ENCODE measurements around the gene OR2W3. TPM values are rescaled to one million over a fixed set of nuclear protein-coding genes. Genes with fewer than 3 reads are reported as not detected.

OR2W3 gene
- not detected in 2 replicates for total RNA-seq (2014; rRNA removed; shearing (Covaris generic); ENCODE audit: low replicate concordance)

DNA sequence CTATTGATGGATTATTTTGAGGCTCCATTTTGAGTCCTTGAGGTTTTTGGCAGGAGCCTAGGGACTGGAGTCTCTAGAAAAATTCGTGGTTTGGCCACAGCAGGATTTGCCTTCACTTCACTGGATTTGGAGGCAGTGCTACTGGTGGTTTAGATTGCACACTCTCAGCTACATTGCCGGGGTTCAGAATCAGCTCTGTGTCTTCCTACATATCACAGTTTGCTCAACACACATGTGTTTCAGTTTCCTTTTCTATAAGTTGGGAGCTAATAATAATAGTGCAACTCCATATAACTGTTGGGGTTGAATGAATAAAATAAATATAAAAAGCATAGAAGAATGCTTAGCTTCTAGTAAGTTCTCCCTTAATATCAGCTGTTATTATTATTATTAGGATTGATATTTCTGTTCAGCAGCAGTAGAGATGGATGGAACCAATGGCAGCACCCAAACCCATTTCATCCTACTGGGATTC lies at the start of gene OR2W3:
Gene OR2W3 (plus strand): TSS at position 425 of the 475 bp plus-strand sequence. CDS start 0 bp downstream, at position 425.
- H3K9me3 ChIP-seq (ENCODE audit: low read length) = no peaks in the 10 kb centered on the region
- H3K27me3 ChIP-seq (ENCODE audit: low read length) = no peaks in the 10 kb centered on the region
- H3K9me2 ChIP-seq (replicated peaks; ENCODE audit: insufficient read depth, low read length) = no peaks in the 10 kb centered on the region
- no peaks in the 10 kb centered on the region for H4K20me1 ChIP-seq (ENCODE audit: insufficient read depth, low read depth, low read length)
- no peaks in the 10 kb centered on the region for H3K4me1 ChIP-seq (ENCODE audit: low read length)
- no peaks in the 10 kb centered on the region for H3K79me2 ChIP-seq (ENCODE audit: low read length)
- no peak within 1 kb of the TSS for H2AFZ ChIP-seq (ENCODE audit: low read length)
- H3K4me3 ChIP-seq (ENCODE audit: low read length) = no peak within 1 kb of the TSS
- H3K9ac ChIP-seq (ENCODE audit: low read length) = no peak within 1 kb of the TSS
- no peak within 1 kb of the TSS for H3K4me2 ChIP-seq (ENCODE audit: low read depth, low read length, poor library complexity, severe bottlenecking)
- DNase-seq = no peak
- no peak within 1 kb of the TSS for H3K27ac ChIP-seq (ENCODE audit: low read length)
- H3K36me3 ChIP-seq (ENCODE audit: insufficient read depth, low read length) = no peaks in the 10 kb centered on the region

GRCh38 chr1:247845693-247846017 lies 49.7 kb upstream of the OR2W3 start:
- Histone ChIP-seq H4K20me1 (ENCODE audit: insufficient read depth, low read depth, low read length) (no peaks in the 10 kb centered on the region), H3K36me3 (ENCODE audit: insufficient read depth, low read length) (no peaks in the 10 kb centered on the region), H3K9me3 (ENCODE audit: low read length) (no peaks in the 10 kb centered on the region), H2AFZ (ENCODE audit: low read length) (no peak overlapping the region), H3K4me2 (ENCODE audit: low read depth, low read length, poor library complexity, severe bottlenecking) (no peak overlapping the region), H3K4me1 (ENCODE audit: low read length) (no peaks in the 10 kb centered on the region), H3K27me3 (ENCODE audit: low read length) (no peaks in the 10 kb centered on the region), H3K79me2 (ENCODE audit: low read length) (no peaks in the 10 kb centered on the region), H3K4me3 (ENCODE audit: low read length) (no peak overlapping the region), H3K9me2 (replicated peaks; ENCODE audit: insufficient read depth, low read length) (no peaks in the 10 kb centered on the region), H3K9ac (ENCODE audit: low read length) (no peak overlapping the region), H3K27ac (ENCODE audit: low read length) (no peak overlapping the region)
- no peak for DNase-seq

GRCh38 chr1:247848346-247848745 lies 47.0 kb upstream of the OR2W3 start:
- H3K4me1 ChIP-seq (ENCODE audit: low read length) = no peaks in the 10 kb centered on the region
- no peaks in the 10 kb centered on the region for H3K9me2 ChIP-seq (replicated peaks; ENCODE audit: insufficient read depth, low read length)
- H3K4me3 ChIP-seq (ENCODE audit: low read length) = no peak overlapping the region
- no peak overlapping the region for H3K4me2 ChIP-seq (ENCODE audit: low read depth, low read length, poor library complexity, severe bottlenecking)
- no peaks in the 10 kb centered on the region for H3K27me3 ChIP-seq (ENCODE audit: low read length)
- H3K79me2 ChIP-seq (ENCODE audit: low read length) = no peaks in the 10 kb centered on the region
- no peak for DNase-seq
- H4K20me1 ChIP-seq (ENCODE audit: insufficient read depth, low read depth, low read length) = no peaks in the 10 kb centered on the region
- no peaks in the 10 kb centered on the region for H3K36me3 ChIP-seq (ENCODE audit: insufficient read depth, low read length)
- no peaks in the 10 kb centered on the region for H3K9me3 ChIP-seq (ENCODE audit: low read length)
- H3K9ac ChIP-seq (ENCODE audit: low read length) = no peak overlapping the region
- H3K27ac ChIP-seq (ENCODE audit: low read length) = no peak overlapping the region
- no peak overlapping the region for H2AFZ ChIP-seq (ENCODE audit: low read length)

DNA sequence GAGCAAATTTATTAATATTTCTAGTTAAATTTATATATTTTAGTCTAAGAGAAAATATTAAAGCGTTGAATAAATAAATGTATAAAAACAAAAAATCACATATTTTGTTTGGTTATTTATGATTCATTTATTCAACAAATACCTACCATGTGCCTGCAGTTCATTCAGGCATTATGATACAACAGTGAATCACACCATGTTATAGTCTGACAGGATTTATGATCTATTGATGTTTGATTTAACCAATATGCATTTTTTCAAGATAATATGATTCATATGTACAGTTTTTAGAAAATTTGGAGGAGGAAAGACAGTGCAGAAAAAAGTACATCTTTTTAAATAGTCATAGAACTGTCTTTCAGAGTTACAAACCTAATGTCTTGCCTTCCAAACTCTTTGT lies 45.8 kb upstream of the OR2W3 start:
- no peak for DNase-seq
- Histone ChIP-seq H3K27me3 (ENCODE audit: low read length) (no peaks in the 10 kb centered on the region), H3K9me3 (ENCODE audit: low read length) (no peaks in the 10 kb centered on the region), H4K20me1 (ENCODE audit: insufficient read depth, low read depth, low read length) (no peaks in the 10 kb centered on the region), H2AFZ (ENCODE audit: low read length) (no peak overlapping the region), H3K79me2 (ENCODE audit: low read length) (no peaks in the 10 kb centered on the region), H3K4me2 (ENCODE audit: low read depth, low read length, poor library complexity, severe bottlenecking) (no peak overlapping the region), H3K4me3 (ENCODE audit: low read length) (no peak overlapping the region), H3K36me3 (ENCODE audit: insufficient read depth, low read length) (no peaks in the 10 kb centered on the region), H3K27ac (ENCODE audit: low read length) (no peak overlapping the region), H3K9me2 (replicated peaks; ENCODE audit: insufficient read depth, low read length) (no peaks in the 10 kb centered on the region), H3K9ac (ENCODE audit: low read length) (no peak overlapping the region), H3K4me1 (ENCODE audit: low read length) (no peaks in the 10 kb centered on the region)

DNA sequence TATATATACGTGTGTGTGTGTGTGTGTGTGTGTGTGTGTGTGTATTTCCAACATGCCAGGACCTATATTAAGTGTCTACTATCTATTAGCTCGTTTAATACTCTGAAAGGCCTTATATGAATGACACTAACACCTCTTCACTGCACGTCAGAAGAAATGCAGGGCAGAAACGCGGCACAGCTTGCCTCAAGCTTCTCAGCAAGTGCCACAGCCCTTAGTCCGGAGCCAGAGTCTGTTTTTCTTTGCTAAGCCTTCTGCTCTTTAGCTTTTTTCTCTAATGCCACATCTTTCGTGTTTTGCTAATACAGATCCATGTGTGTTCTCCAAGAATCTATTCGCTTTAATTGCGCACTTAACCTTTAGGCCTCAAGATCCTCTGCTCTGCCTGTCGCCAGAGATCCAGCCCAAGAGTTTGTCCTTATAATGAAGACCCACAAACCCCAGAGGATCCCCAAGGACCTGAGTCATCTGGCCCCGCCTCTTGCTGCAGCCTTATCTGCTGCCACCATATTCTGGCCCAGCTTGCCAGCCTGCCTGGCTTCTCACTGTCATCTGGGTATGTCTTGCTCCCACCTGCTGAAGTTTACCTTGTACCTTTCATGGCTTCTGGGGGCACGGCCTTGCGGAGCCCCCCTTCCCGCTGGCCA lies 40.4 kb upstream of the OR2W3 start:
- no peak overlapping the region for H3K9ac ChIP-seq (ENCODE audit: low read length)
- H3K27ac ChIP-seq (ENCODE audit: low read length) = no peak overlapping the region
- no peaks in the 10 kb centered on the region for H3K4me1 ChIP-seq (ENCODE audit: low read length)
- H3K27me3 ChIP-seq (ENCODE audit: low read length) = no peaks in the 10 kb centered on the region
- no peaks in the 10 kb centered on the region for H4K20me1 ChIP-seq (ENCODE audit: insufficient read depth, low read depth, low read length)
- H3K4me2 ChIP-seq (ENCODE audit: low read depth, low read length, poor library complexity, severe bottlenecking) = no peak overlapping the region
- no peaks in the 10 kb centered on the region for H3K79me2 ChIP-seq (ENCODE audit: low read length)
- no peaks in the 10 kb centered on the region for H3K9me3 ChIP-seq (ENCODE audit: low read length)
- no peak overlapping the region for H3K4me3 ChIP-seq (ENCODE audit: low read length)
- H2AFZ ChIP-seq (ENCODE audit: low read length) = no peak overlapping the region
- no peaks in the 10 kb centered on the region for H3K9me2 ChIP-seq (replicated peaks; ENCODE audit: insufficient read depth, low read length)
- no peak for DNase-seq
- H3K36me3 ChIP-seq (ENCODE audit: insufficient read depth, low read length) = no peaks in the 10 kb centered on the region

DNA sequence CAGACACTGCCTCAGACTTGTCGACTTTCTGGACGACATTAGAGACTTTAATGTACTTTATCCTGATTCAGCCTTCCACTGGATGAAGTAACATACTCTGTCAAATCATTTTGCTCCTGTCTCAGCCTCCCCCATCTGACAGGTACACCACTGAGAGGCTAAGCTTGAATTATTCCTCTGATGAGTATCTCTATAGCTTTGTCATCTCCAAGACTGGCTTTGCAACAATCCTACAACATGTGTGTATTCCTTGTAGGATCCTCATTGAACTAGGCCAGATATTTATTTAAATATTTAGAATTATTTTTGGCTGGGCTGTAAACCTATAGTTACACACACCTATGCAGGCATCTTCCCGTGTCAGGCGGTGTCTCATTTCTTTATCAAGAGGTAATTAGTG lies 39.5 kb upstream of the OR2W3 start:
- H3K9ac ChIP-seq (ENCODE audit: low read length) = no peak overlapping the region
- H3K27me3 ChIP-seq (ENCODE audit: low read length) = no peaks in the 10 kb centered on the region
- H3K9me3 ChIP-seq (ENCODE audit: low read length) = no peaks in the 10 kb centered on the region
- H3K4me2 ChIP-seq (ENCODE audit: low read depth, low read length, poor library complexity, severe bottlenecking) = no peak overlapping the region
- DNase-seq = no peak
- no peak overlapping the region for H2AFZ ChIP-seq (ENCODE audit: low read length)
- no peaks in the 10 kb centered on the region for H3K4me1 ChIP-seq (ENCODE audit: low read length)
- no peaks in the 10 kb centered on the region for H3K36me3 ChIP-seq (ENCODE audit: insufficient read depth, low read length)
- no peaks in the 10 kb centered on the region for H3K9me2 ChIP-seq (replicated peaks; ENCODE audit: insufficient read depth, low read length)
- H3K4me3 ChIP-seq (ENCODE audit: low read length) = no peak overlapping the region
- no peak overlapping the region for H3K27ac ChIP-seq (ENCODE audit: low read length)
- no peaks in the 10 kb centered on the region for H4K20me1 ChIP-seq (ENCODE audit: insufficient read depth, low read depth, low read length)
- H3K79me2 ChIP-seq (ENCODE audit: low read length) = no peaks in the 10 kb centered on the region

GRCh38 chr1:247857069-247857984 lies 38.1 kb upstream of the OR2W3 start, which contains the start of gene TRIM58:
Gene TRIM58, plus strand, starts transcription at chr1:247857187. Its CDS starts 60 bp downstream, at chr1:247857247.
- Histone ChIP-seq H3K27me3 (ENCODE audit: low read length) (no peaks in the 10 kb centered on the region), H3K9me3 (ENCODE audit: low read length) (no peaks in the 10 kb centered on the region), H3K79me2 (ENCODE audit: low read length) (no peaks in the 10 kb centered on the region), H3K4me1 (ENCODE audit: low read length) (no peaks in the 10 kb centered on the region), H3K36me3 (ENCODE audit: insufficient read depth, low read length) (no peaks in the 10 kb centered on the region), H3K4me2 (ENCODE audit: low read depth, low read length, poor library complexity, severe bottlenecking) (no peak within 1 kb of the TSS), H3K9ac (ENCODE audit: low read length) (no peak within 1 kb of the TSS), H3K9me2 (replicated peaks; ENCODE audit: insufficient read depth, low read length) (no peaks in the 10 kb centered on the region), H3K27ac (ENCODE audit: low read length) (no peak within 1 kb of the TSS), H2AFZ (ENCODE audit: low read length) (no peak within 1 kb of the TSS), H4K20me1 (ENCODE audit: insufficient read depth, low read depth, low read length) (no peaks in the 10 kb centered on the region), H3K4me3 (ENCODE audit: low read length) (no peak within 1 kb of the TSS)
- DNase-seq = no peak

DNA sequence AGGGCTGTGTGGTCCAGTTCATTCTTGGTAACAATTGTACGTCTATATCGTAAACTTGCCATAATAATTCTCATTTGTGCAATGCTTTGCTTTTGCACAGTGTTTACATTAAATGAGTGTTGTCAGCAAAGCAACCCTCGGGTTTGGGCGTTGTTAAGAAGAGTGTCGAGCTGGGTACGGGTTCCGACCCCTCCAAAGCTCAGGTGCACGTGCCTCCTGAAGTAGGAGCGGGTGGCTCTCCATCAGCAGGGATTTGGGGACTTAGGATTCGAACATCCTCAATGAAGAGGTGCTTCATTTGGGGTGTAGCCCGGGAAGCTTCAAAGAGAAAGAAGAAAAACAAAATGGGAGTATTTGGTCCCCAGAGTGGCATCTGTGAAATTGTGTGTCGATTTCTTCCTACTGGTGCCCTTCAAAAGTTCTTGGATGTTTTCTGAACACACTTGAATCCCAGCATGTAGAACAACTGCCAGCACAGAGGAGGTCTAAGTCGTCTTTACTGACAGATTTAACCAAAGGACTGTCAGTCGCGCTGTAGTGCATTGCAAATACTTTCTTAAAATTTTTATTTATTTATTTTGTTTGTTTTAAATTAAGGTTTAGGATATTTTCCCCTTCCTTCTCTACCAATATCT lies 37.3 kb upstream of the OR2W3 start:
- Histone ChIP-seq H3K4me3 (ENCODE audit: low read length) (no peak overlapping the region), H3K79me2 (ENCODE audit: low read length) (no peaks in the 10 kb centered on the region), H3K27me3 (ENCODE audit: low read length) (no peaks in the 10 kb centered on the region), H3K4me2 (ENCODE audit: low read depth, low read length, poor library complexity, severe bottlenecking) (no peak overlapping the region), H3K4me1 (ENCODE audit: low read length) (no peaks in the 10 kb centered on the region), H3K9me3 (ENCODE audit: low read length) (no peaks in the 10 kb centered on the region), H3K9me2 (replicated peaks; ENCODE audit: insufficient read depth, low read length) (no peaks in the 10 kb centered on the region), H2AFZ (ENCODE audit: low read length) (no peak overlapping the region), H3K36me3 (ENCODE audit: insufficient read depth, low read length) (no peaks in the 10 kb centered on the region), H3K9ac (ENCODE audit: low read length) (no peak overlapping the region), H4K20me1 (ENCODE audit: insufficient read depth, low read depth, low read length) (no peaks in the 10 kb centered on the region), H3K27ac (ENCODE audit: low read length) (no peak overlapping the region)
- no peak for DNase-seq
